Type B pancreatic cell (in vitro differentiated cells): ENCODE data around the gene TRPC6. TPM values are rescaled to one million over a fixed set of nuclear protein-coding genes. Genes with fewer than 3 reads are reported as not detected.

ENCODE experiments used
- DNase-seq: peaks from one replicate; pipeline ENCODE4 v3.0.0; 2021; ENCODE audit warnings: mixed read lengths; ENCODE audit not compliant: unreplicated experiment; ENCODE audit errors: extremely low spot score
- H3K27ac Mint-ChIP-seq: 2 replicates; pipeline ENCODE4 v1.8.0; 2021; ENCODE audit warnings: mild to moderate bottlenecking, mixed read lengths
- H3K27me3 Mint-ChIP-seq: 2 replicates; pipeline ENCODE4 v1.8.0; 2021; ENCODE audit warnings: mixed read lengths
- H3K36me3 Mint-ChIP-seq: 2 replicates; pipeline ENCODE4 v1.8.0; 2021; ENCODE audit warnings: mixed read lengths
- H3K4me1 Mint-ChIP-seq: one replicate; pipeline ENCODE4 v1.8.0; 2021; ENCODE audit warnings: mixed read lengths; ENCODE audit not compliant: unreplicated experiment
- H3K4me3 Mint-ChIP-seq: 2 replicates; pipeline ENCODE4 v1.8.0; 2021; ENCODE audit warnings: mild to moderate bottlenecking, mixed read lengths
- H3K9me3 Mint-ChIP-seq: 2 replicates; pipeline ENCODE4 v1.8.0; 2021; ENCODE audit warnings: mixed read lengths
- total RNA-seq: library from RNA; stranded (reverse); gene quantifications from 2 replicates; pipeline ENCODE4 v1.2.1, GENCODE V29; 2021; ENCODE audit warnings: low replicate concordance
- TF ChIP-seq, protein P1 (sequence below): fragments of 200-600 bp; sonication (generic); conservative IDR thresholded peaks from 2 replicates; pipeline ENCODE4 v1.5.0; 2021; ENCODE audit warnings: antibody characterized with exemption, mild to moderate bottlenecking

TRPC6 gene
- total RNA-seq, 1 donor from 2014 or later, result 1.5 TPM

DNA sequence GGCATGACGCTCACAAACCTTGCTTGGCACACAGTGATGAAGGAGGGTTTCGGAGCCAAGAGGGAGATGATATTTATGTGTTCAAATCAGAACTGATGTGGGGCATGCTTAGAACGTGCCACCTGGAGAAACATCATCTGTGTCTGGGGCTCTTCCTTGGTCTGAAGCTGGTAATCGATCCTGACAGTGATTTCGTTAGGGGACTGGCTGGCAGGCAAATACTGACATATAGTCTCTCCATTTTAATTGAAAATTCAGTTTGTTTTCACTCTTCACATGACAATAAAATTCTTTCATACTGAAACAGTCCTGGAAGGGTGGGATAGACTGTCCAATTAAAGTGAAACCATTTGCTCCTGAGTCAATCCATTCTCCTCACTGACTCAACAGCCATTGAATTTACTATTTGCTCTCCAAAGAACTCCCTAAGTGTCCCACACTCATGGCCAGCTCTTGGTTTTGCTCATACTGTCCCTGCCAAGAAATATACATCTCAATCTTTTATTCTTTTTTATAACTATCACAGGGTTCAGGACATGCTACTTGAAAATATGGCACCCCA lies 134.8 kb downstream of the TRPC6 start:
- TF ChIP-seq, protein P1, sequence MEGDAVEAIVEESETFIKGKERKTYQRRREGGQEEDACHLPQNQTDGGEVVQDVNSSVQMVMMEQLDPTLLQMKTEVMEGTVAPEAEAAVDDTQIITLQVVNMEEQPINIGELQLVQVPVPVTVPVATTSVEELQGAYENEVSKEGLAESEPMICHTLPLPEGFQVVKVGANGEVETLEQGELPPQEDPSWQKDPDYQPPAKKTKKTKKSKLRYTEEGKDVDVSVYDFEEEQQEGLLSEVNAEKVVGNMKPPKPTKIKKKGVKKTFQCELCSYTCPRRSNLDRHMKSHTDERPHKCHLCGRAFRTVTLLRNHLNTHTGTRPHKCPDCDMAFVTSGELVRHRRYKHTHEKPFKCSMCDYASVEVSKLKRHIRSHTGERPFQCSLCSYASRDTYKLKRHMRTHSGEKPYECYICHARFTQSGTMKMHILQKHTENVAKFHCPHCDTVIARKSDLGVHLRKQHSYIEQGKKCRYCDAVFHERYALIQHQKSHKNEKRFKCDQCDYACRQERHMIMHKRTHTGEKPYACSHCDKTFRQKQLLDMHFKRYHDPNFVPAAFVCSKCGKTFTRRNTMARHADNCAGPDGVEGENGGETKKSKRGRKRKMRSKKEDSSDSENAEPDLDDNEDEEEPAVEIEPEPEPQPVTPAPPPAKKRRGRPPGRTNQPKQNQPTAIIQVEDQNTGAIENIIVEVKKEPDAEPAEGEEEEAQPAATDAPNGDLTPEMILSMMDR, result no peak
- H3K4me3 Mint-ChIP-seq, result no peak overlapping the region
- no peaks in the 10 kb centered on the region for H3K9me3 Mint-ChIP-seq
- H3K27me3 Mint-ChIP-seq, result no peaks in the 10 kb centered on the region
- no peak for DNase-seq
- H3K4me1 Mint-ChIP-seq, result no peaks in the 10 kb centered on the region
- H3K36me3 Mint-ChIP-seq, result no peaks in the 10 kb centered on the region
- H3K27ac Mint-ChIP-seq, result no peak overlapping the region

DNA sequence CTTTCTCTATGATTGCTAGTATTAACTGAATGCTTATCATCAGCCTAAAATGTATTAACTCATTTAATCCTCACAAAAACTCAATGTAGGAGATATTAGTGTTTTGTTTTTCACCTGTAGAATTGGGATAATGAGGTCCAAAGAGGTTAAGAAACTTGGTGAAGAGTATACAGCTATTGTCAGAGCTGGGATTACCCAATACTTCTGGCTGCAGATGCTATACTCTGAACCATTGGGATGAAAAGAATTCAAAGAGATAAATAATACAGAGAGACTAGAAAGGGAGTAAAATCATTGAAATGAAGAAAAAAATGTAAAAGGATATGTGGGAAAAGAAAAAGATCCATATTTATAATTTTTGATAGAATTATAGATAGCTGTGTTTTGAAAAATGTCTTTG lies 137.1 kb downstream of the TRPC6 start:
- no peak overlapping the region for H3K4me3 Mint-ChIP-seq
- TF ChIP-seq, protein P1, result no peak
- DNase-seq, result no peak
- H3K27ac Mint-ChIP-seq, result no peak overlapping the region
- no peaks in the 10 kb centered on the region for H3K36me3 Mint-ChIP-seq
- H3K27me3 Mint-ChIP-seq, result no peaks in the 10 kb centered on the region
- no peaks in the 10 kb centered on the region for H3K4me1 Mint-ChIP-seq
- H3K9me3 Mint-ChIP-seq, result no peaks in the 10 kb centered on the region

DNA sequence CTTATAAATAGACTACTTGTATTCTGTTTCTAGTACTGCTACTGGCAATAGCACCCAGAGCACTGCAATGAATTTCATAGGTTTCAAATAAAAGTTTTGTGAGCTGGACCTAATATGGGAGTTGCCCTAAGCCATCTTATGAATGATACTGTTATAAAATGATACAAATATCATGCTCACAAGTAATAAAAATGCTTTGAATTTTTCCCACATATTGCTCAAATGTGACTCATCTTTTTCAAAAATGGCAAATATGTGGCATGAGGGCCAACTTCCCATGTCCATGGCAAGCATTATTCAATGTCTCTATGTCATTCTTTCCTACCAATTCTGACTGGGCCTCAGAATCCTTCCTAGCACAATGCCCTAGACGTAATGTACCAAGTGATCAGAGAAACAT lies 137.6 kb downstream of the TRPC6 start:
- no peaks in the 10 kb centered on the region for H3K4me1 Mint-ChIP-seq

DNA sequence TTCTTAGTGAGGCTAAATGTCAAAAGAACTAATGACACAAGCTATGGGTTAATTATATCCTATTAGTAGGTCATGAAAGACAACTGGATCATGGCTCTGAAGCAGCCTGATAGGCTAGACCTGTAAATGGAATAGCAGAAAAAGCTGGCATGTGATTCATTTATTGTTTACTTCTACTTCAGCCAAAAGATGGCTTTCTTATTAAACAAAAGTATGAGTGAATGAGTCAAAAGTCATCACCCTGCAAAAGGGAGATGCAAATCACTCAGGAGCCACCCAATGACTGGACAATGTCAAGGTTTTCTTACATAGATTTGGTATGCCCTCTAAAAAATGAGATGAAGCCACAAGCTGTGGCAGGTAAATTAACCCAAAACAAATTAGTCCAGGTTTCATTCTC lies 138.0 kb downstream of the TRPC6 start:
- no peak for DNase-seq
- no peaks in the 10 kb centered on the region for H3K9me3 Mint-ChIP-seq
- H3K27me3 Mint-ChIP-seq, result peaks cover under 1% of the 10 kb centered on the region
- no peaks in the 10 kb centered on the region for H3K4me1 Mint-ChIP-seq
- H3K4me3 Mint-ChIP-seq, result no peak overlapping the region
- H3K27ac Mint-ChIP-seq, result no peak overlapping the region
- TF ChIP-seq, protein P1, result no peak
- no peaks in the 10 kb centered on the region for H3K36me3 Mint-ChIP-seq

More for the DNA sequence above, 137.6 kb downstream of the TRPC6 start:
- Mint-ChIP-seq H3K4me3 (no peak overlapping the region), H3K36me3 (no peaks in the 10 kb centered on the region), H3K27me3 (no peaks in the 10 kb centered on the region), H3K27ac (no peak overlapping the region), H3K9me3 (no peaks in the 10 kb centered on the region)
- TF ChIP-seq, protein P1, result no peak
- no peak for DNase-seq

DNA sequence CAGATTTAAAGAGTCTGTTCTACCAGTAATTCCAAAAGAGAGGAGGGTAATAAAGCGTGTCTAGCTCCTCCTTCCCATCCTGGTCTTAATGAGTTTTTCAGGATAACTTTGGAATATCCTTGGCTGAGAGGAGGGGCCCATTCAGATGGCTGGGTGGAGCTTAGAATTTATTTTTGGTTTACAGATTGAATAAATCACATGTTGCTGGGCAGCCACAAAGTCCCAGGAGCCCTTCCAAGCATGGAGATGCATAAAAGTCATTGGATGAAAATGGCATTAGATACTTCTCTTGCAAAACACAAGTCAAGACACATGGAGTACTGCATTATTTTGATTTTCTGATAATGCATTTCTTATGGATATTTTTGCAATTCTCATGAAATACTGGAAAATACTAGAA lies 139.0 kb downstream of the TRPC6 start:
- Mint-ChIP-seq H3K9me3 (no peaks in the 10 kb centered on the region), H3K27ac (no peak overlapping the region), H3K27me3 (peaks cover 6% of the 10 kb centered on the region), H3K36me3 (no peaks in the 10 kb centered on the region), H3K4me3 (no peak overlapping the region), H3K4me1 (no peaks in the 10 kb centered on the region)
- TF ChIP-seq, protein P1, result no peak
- no peak for DNase-seq

DNA sequence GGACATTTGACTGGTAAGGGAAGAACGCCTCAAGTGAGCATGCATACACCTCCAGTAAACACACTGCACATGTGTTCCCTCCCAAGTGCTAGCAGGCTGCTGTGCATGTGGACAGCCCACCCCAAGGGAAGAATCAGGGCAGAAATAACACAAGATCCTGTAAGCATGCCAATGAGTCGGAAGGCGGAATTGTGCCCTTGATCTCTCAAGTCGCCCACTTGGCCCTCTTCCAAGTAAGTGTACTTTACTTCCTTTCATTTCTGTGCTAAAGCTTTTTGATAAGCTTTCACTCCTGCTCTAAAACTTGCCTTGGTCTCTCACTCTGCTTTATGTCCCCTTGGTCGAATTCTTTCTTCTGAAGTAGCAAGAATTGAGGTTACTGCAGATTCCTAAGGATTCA lies 139.6 kb downstream of the TRPC6 start:
- no peak overlapping the region for H3K4me3 Mint-ChIP-seq
- no peak for DNase-seq

More for the DNA sequence above, 139.6 kb downstream of the TRPC6 start:
- peaks cover 6% of the 10 kb centered on the region for H3K27me3 Mint-ChIP-seq
- no peaks in the 10 kb centered on the region for H3K9me3 Mint-ChIP-seq
- no peaks in the 10 kb centered on the region for H3K36me3 Mint-ChIP-seq
- no peaks in the 10 kb centered on the region for H3K4me1 Mint-ChIP-seq
- TF ChIP-seq, protein P1, result no peak
- no peak overlapping the region for H3K27ac Mint-ChIP-seq
